Heart left ventricle (tissue), 16 donors: ENCODE results near the gene ARHGEF11. TPM values are rescaled to one million over a fixed set of nuclear protein-coding genes. Genes with fewer than 3 reads are reported as not detected.
"Not testable (repeated sequence)": the region's sequence is repeated elsewhere in the genome, so short reads cannot be mapped to it uniquely, and the experiment has no call there.

ENCODE experiments used
- ATAC-seq, 4 donors: fragments of 200-7000 bp; cut with Tn5 transposase; one replicate each; pipeline ENCODE4 v1.9.1; 2020 to 2022; ENCODE audit warnings: moderate library complexity in 4 of 4, mild to moderate bottlenecking in 3 of 4, moderate number of reproducible peaks in 1 of 4
- DNase-seq, 5 donors: peaks; one replicate each; pipeline ENCODE4 v3.0.0-alpha.2; 2020
- H3K27ac ChIP-seq, 12 donors: fragments of 200-600 bp; sonication (generic) in 4 of 12; one replicate each; pipeline versions ENCODE4 v1.5.0 to v1.8.0; 2016 to 2022; ENCODE audit warnings: mild to moderate bottlenecking in 2 of 12
- H3K27me3 ChIP-seq, 9 donors: fragments of 200-600 bp; sonication (generic) in 2 of 9; one replicate each; pipeline versions ENCODE4 v1.5.1 to v1.8.0; 2016 to 2022; ENCODE audit warnings: mild to moderate bottlenecking in 3 of 9
- H3K36me3 ChIP-seq, 9 donors: fragments of 200-600 bp; sonication (generic) in 2 of 9; one replicate each; pipeline versions ENCODE4 v1.5.0 to v1.8.0; 2018 to 2022; ENCODE audit warnings: mild to moderate bottlenecking in 2 of 9
- H3K4me1 ChIP-seq, 12 donors: fragments of 200-600 bp; sonication (generic) in 4 of 12; one replicate each; pipeline versions ENCODE4 v1.5.0 to v1.8.0; 2016 to 2022; ENCODE audit warnings: mild to moderate bottlenecking in 3 of 12
- H3K4me3 ChIP-seq, 12 donors: fragments of 200-600 bp; sonication (generic) in 4 of 12; one replicate each; pipeline versions ENCODE4 v1.5.0 to v1.8.0; 2017 to 2022; ENCODE audit warnings: mild to moderate bottlenecking in 9 of 12, moderate library complexity in 4 of 12
- H3K9me3 ChIP-seq, 12 donors: fragments of 200-600 bp; sonication (generic) in 4 of 12; one replicate each; pipeline versions ENCODE4 v1.5.0 to v1.8.0; 2016 to 2022; ENCODE audit warnings: mild to moderate bottlenecking in 1 of 12
- POLR2A ChIP-seq, 2 donors: fragments of 450-650 bp; IDR thresholded peaks; one replicate each; pipeline ENCODE4 v1.6.1; 2017; ENCODE audit warnings: antibody characterized with exemption in 2 of 2, mild to moderate bottlenecking in 2 of 2, moderate library complexity in 2 of 2
- WGBS, 4 donors: extraction: QIAGEN DNeasy Blood & Tissue Kit in 2 of 4; methylation state at CpG; one replicate each; pipeline versions ENCODE4 v1.1.5 to v1.1.7; 2013 to 2018; 5-methylcytosine and 5-hydroxymethylcytosine counted together
- intact Hi-C, 10 donors: fragments of 100-400 bp; cut with DNase I; formaldehyde crosslinking; loops; one replicate each; pipeline versions ENCODE4 v1.11.1 to v1.14.2; 2022
- polyA plus RNA-seq, 2 donors: library from polyadenylated mRNA; stranded (reverse); fragments of 200-250 nt; gene quantifications; one replicate each; pipeline ENCODE4 v1.2.3, GENCODE V29; 2013
- total RNA-seq, 9 donors: library from RNA; depleted of rRNA in 2 of 9; stranded (reverse); fragments of >200 nt in 2 of 9; fragmentation: NEBNext Ultra II Directional in 3 of 9; extraction: Animal tissue kit (Norgen Biotek cat#: 25700) in 3 of 9; gene quantifications; one replicate each; pipeline versions ENCODE4 v1.1.0 to v1.2.4, GENCODE V29; 2016 to 2023
- TF ChIP-seq, protein P1 (sequence below), 12 donors: fragments of 200-600 bp; sonication (generic) in 4 of 12; IDR thresholded peaks; one replicate each; pipeline versions ENCODE4 v1.5.0 to v1.8.0; 2018 to 2022; ENCODE audit warnings: antibody characterized with exemption in 12 of 12, mild to moderate bottlenecking in 5 of 12
- donor health status: ischemic (EF 13 %, LVEDD 7.1; RV severe dilation, severe dysfunction).
- donor health status: healthy with polysubstance abuse.
- donor health status: DM: no; HTN: yes; CAD: no.
- donor health status: DM: no; HTN: no; CAD: no.
- donor health status: ischemic (EF 25% LVEDD 6.9; RV normal size, moderate dysfunction).
- donor health status: ischemic (EF 25% LVEDD 5.7; RV mildly dilated, moderate dysfunction).
- donor health status: healthy.
- donor health status: DM: yes; HTN: yes; CAD: no.
- donor health status: ischemic (EF 35%, LVEDD 5.7; RV mildly dilated, moderate dysfunction).
- donor health status: nonischemic (EF 11% LVEDD 7.7; RV severe dilation, severe dysfunction).
- donor health status: DM: yes; HTN: yes; CAD: no.
- donor health status: PGD.
- donor health status: ischemic (EF 29% LVEDD 5.4; RV normal size, mild dysfunction).
- donor health status: nonischemic (EF 23%, LVEDD 6.1; RV moderate dilation, normal function).

ARHGEF11 gene
- total and polyA plus RNA-seq, 11 donors, result 12.2 to 44.1 (median 30.0) TPM

GRCh38 chr1:156927215-156928042 lies 118.1 kb downstream of the ARHGEF11 start:
- H3K27me3 ChIP-seq, result peaks cover 24 to 69% (median 53%) of the 10 kb centered on the region in 9 donors

DNA sequence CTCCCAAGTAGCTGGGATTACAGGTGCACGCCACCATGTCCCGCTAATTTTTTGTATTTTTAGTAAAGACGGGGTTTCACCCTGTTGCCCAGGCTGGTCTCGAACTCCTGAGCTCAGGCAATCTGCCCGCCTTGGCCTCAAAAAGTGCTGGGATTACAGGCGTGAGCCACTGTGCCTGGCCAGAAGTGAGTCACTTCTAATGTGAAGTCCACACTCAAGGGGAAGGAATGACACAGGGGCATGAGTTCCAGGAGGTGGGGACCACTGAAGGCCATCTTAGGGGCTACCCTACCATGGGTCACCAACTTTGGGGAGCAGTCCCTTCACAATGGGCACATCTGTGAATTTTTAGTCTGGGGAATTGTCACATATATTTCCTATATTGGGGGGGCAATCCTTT lies 118.8 kb downstream of the ARHGEF11 start:
- H3K4me3 ChIP-seq, H3K9me3 ChIP-seq, DNase-seq, H3K27ac ChIP-seq, ATAC-seq, H3K36me3 ChIP-seq: not testable (repeated sequence)
- 88 to 96% (median 91%) methylated on average over 6 of the region's 6 CpGs for WGBS, 4 donors
- H3K27me3 ChIP-seq, result peaks cover 24 to 76% (median 60%) of the 10 kb centered on the region in 9 donors
- intact Hi-C loops, result loop anchor here in 4 of 10 donors (5.0 to 10.0 kb wide), 4 partner anchors 89 to 239 kb away; no protein-coding TSS in a partner anchor
- H3K4me1 ChIP-seq, result peaks cover 4 to 38% (median 18%) of the 10 kb centered on the region in 12 donors

More at GRCh38 chr1:156927215-156928042, 118.1 kb downstream of the ARHGEF11 start:
- TF ChIP-seq, protein P1, sequence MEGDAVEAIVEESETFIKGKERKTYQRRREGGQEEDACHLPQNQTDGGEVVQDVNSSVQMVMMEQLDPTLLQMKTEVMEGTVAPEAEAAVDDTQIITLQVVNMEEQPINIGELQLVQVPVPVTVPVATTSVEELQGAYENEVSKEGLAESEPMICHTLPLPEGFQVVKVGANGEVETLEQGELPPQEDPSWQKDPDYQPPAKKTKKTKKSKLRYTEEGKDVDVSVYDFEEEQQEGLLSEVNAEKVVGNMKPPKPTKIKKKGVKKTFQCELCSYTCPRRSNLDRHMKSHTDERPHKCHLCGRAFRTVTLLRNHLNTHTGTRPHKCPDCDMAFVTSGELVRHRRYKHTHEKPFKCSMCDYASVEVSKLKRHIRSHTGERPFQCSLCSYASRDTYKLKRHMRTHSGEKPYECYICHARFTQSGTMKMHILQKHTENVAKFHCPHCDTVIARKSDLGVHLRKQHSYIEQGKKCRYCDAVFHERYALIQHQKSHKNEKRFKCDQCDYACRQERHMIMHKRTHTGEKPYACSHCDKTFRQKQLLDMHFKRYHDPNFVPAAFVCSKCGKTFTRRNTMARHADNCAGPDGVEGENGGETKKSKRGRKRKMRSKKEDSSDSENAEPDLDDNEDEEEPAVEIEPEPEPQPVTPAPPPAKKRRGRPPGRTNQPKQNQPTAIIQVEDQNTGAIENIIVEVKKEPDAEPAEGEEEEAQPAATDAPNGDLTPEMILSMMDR (IDR thresholded peaks at IDR 0.05), result peak; percentile 40 to 77 (median 64)
- TF ChIP-seq POLR2A (IDR thresholded peaks at IDR 0.05), result no peak
- intact Hi-C loops, result loop anchor here in 4 of 10 donors (5.0 to 10.0 kb wide), 4 partner anchors 90 to 240 kb away; no protein-coding TSS in a partner anchor
- Histone ChIP-seq H3K36me3 (no peaks in the 10 kb centered on the region), H3K4me3 (peak overlapping the region in 10 of 12 donors; percentile 27 to 41 (median 31)), H3K9me3 (no peaks in the 10 kb centered on the region), H3K4me1 (peaks cover 4 to 42% (median 19%) of the 10 kb centered on the region in 12 donors), H3K27ac (no peak overlapping the region)
- ATAC-seq, result peak; percentile 35 to 71 (median 55)
- WGBS, 4 donors, result 4 to 14% (median 7%) methylated on average over 49 to 64 of the region's 64 CpGs
- peak; percentile 65 to 88 (median 68) for DNase-seq

GRCh38 chr1:156926175-156926574 lies 119.4 kb downstream of the ARHGEF11 start:
- intact Hi-C loops, result loop anchor here in 4 of 10 donors (5.0 to 10.0 kb wide), 4 partner anchors 89 to 239 kb away; no protein-coding TSS in a partner anchor
- H3K9me3 ChIP-seq, result no peaks in the 10 kb centered on the region
- WGBS, 4 donors, result 29 to 36% (median 32%) methylated on average over 3 of the region's 3 CpGs
- TF ChIP-seq POLR2A (IDR thresholded peaks at IDR 0.05), result no peak
- TF ChIP-seq, protein P1 (IDR thresholded peaks at IDR 0.05), result no peak
- ATAC-seq (peak in 1 of 4 donors; percentile 9), DNase-seq (peak in 2 of 5 donors; percentile 61 to 62)
- H3K4me3 ChIP-seq, result no peak overlapping the region
- no peak overlapping the region for H3K27ac ChIP-seq
- peaks cover 24 to 78% (median 61%) of the 10 kb centered on the region in 9 donors for H3K27me3 ChIP-seq
- no peaks in the 10 kb centered on the region for H3K36me3 ChIP-seq
- peaks cover 4 to 33% (median 18%) of the 10 kb centered on the region in 12 donors for H3K4me1 ChIP-seq

DNA sequence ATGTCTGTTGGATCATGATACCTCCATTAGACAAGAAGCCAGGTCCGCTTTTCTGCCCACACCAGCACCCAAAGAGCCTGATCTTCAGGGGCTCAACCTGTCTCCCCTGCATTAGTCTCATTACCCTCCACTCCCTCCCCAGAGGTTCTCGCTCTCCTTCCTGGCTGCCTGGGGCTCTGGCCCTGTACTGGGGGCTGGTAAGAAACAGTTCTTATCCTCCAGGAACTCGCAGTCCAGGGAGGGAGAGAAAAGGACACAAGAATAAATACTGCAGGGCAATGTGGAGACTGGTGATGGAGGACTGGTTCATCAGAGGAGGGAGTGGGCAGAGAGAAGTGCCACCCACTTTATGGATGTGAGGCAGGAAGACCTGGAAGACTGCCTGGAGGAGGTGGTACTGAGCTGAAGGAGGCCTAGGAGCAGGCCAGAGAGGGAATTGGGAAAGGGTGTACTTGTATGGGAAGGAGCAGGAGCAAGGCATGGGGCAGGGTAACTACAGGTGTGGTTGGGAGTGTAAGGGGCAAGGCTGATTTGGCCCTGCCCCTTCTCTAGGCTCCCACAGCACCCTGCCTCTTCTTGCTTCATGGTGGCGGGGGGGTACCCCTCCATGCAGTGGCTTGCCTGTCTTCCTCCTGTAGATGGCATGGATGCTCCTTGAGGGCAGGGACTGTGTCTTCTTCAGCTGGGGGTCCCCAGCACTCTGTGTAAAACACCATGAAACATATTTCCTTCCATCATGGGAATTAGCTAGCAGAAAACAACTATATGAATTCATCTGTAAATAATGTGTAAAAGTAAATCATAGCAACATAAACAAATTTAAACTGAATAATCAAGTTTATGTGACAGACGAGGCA lies 120.2 kb downstream of the ARHGEF11 start:
- Histone ChIP-seq H3K27me3 (peaks cover 24 to 86% (median 67%) of the 10 kb centered on the region in 9 donors), H3K4me3 (no peak overlapping the region), H3K4me1 (peaks cover 4 to 35% (median 22%) of the 10 kb centered on the region in 12 donors), H3K36me3 (no peaks in the 10 kb centered on the region), H3K9me3 (no peaks in the 10 kb centered on the region), H3K27ac (no peak overlapping the region)
- DNase-seq (no peak), ATAC-seq (no peak)
- intact Hi-C loops, result loop anchor here in 4 of 10 donors (5.0 to 10.0 kb wide), 4 partner anchors 88 to 238 kb away; no protein-coding TSS in a partner anchor
- no peak for TF ChIP-seq POLR2A (IDR thresholded peaks at IDR 0.05)
- TF ChIP-seq, protein P1 (IDR thresholded peaks at IDR 0.05), result no peak
- 87 to 92% (median 89%) methylated on average over 5 of the region's 5 CpGs for WGBS, 4 donors
